SK-N-SH (cell line): Measurements from ENCODE around the gene NPAS3. TPM values are rescaled to one million over a fixed set of nuclear protein-coding genes. Genes with fewer than 3 reads are reported as not detected.

Source experiments
- CTCF ChIA-PET: fragments of 300-600, 350-600 bp; formaldehyde crosslinking; extraction: SDS; loops from one replicate; lab custom pipeline; 2021; lab: Yijun Ruan, JAX
- POLR2A ChIA-PET: fragments of 350-600 bp; sonication (Branson Sonifier 250); formaldehyde crosslinking; extraction: SDS; loops from one replicate; lab custom pipeline; 2020; ENCODE audit warnings: antibody characterized with exemption, inconsistent platforms; lab: Yijun Ruan, JAX
- DNase-seq: peaks from one replicate; pipeline ENCODE4 v3.0.0; 2012
- H2AFZ ChIP-seq: fragments of 200-600 bp; sonication (generic); 2 replicates; pipeline ENCODE4 v1.8.1; 2016; ENCODE audit warnings: antibody characterized with exemption, mild to moderate bottlenecking, low read depth
- H3F3A ChIP-seq: fragments of 200-600 bp; sonication (generic); replicated peaks from 2 replicates; pipeline ENCODE3; 2016; ENCODE audit warnings: antibody characterized with exemption, mild to moderate bottlenecking; ENCODE audit not compliant: insufficient read depth
- H3K27ac ChIP-seq, 2 experiments: fragments of 200-500 bp in 1 of 2; fragments of 200-600 bp in 1 of 2; sonication (Bioruptor generic) in 1 of 2; sonication (generic), shearing (Covaris generic) in 1 of 2; 2 replicates each; pipeline versions ENCODE4 v1.5.1 to v1.6.1; 2014 to 2016; ENCODE audit warnings: low read depth in 2 of 2, inconsistent platforms in 1 of 2, low read length in 1 of 2, mild to moderate bottlenecking in 1 of 2, mixed read lengths in 1 of 2
- H3K27me3 ChIP-seq: fragments of 200-600 bp; sonication (generic), shearing (Covaris generic); 2 replicates; pipeline ENCODE4 v1.6.1; 2016; ENCODE audit warnings: mixed run types; ENCODE audit not compliant: insufficient read depth
- H3K36me3 ChIP-seq, 2 experiments: fragments of 200-500 bp in 1 of 2; fragments of 200-600 bp in 1 of 2; sonication (Bioruptor generic) in 1 of 2; sonication (generic) in 1 of 2; replicated peaks in 1 of 2; 2 replicates each; pipeline versions ENCODE3 to v1.5.1; 2014 to 2016; ENCODE audit warnings: low read length in 1 of 2, mild to moderate bottlenecking in 1 of 2; ENCODE audit not compliant: insufficient read depth in 2 of 2, control insufficient read depth in 1 of 2
- H3K4me1 ChIP-seq, 2 experiments: fragments of 200-500 bp in 1 of 2; fragments of 200-600 bp in 1 of 2; sonication (Bioruptor generic) in 1 of 2; sonication (generic), shearing (Covaris generic) in 1 of 2; 2 replicates each; pipeline versions ENCODE4 v1.5.1 to v1.6.1; 2014 to 2016; ENCODE audit warnings: low read depth in 1 of 2, low read length in 1 of 2, mixed run types in 1 of 2; ENCODE audit not compliant: insufficient read depth in 2 of 2, control insufficient read depth in 1 of 2
- H3K4me2 ChIP-seq: fragments of 200-600 bp; sonication (generic), shearing (Covaris generic); 2 replicates; pipeline ENCODE4 v1.6.1; 2017; ENCODE audit warnings: mixed run types
- H3K4me3 ChIP-seq, 2 experiments: fragments of 200-500 bp in 1 of 2; fragments of 200-600 bp in 1 of 2; sonication (Bioruptor generic) in 1 of 2; sonication (generic), shearing (Covaris generic) in 1 of 2; 2 replicates each; pipeline versions ENCODE4 v1.5.1 to v1.8.1; 2014 to 2016; ENCODE audit warnings: low read depth in 2 of 2, inconsistent platforms in 1 of 2, low read length in 1 of 2, mild to moderate bottlenecking in 1 of 2, mixed read lengths in 1 of 2, moderate library complexity in 1 of 2
- H3K79me2 ChIP-seq: fragments of 200-600 bp; sonication (generic); 2 replicates; pipeline ENCODE4 v1.8.1; 2017; ENCODE audit warnings: mild to moderate bottlenecking; ENCODE audit not compliant: insufficient read depth
- H3K9ac ChIP-seq: fragments of 200-600 bp; sonication (generic); 2 replicates; pipeline ENCODE4 v1.6.1; 2017; ENCODE audit warnings: mixed run types
- H3K9me2 ChIP-seq: fragments of 200-600 bp; sonication (generic); 2 replicates; pipeline ENCODE4 v1.6.1; 2017; ENCODE audit warnings: mixed run types
- H3K9me3 ChIP-seq: fragments of 200-600 bp; sonication (generic); 2 replicates; pipeline ENCODE4 v1.6.1; 2017; ENCODE audit warnings: mixed run types, mild to moderate bottlenecking, moderate library complexity
- H4K20me1 ChIP-seq: fragments of 200-600 bp; sonication (generic); 2 replicates; pipeline ENCODE4 v1.6.1; 2017; ENCODE audit warnings: mild to moderate bottlenecking, mixed run types; ENCODE audit not compliant: insufficient read depth
- EZH2phosphoT487 ChIP-seq: fragments of 200-600 bp; sonication (generic); IDR thresholded peaks from 2 replicates; pipeline ENCODE4 v1.6.1; 2017; ENCODE audit warnings: low read depth, mixed run types, mild to moderate bottlenecking, antibody characterized with exemption, moderate library complexity, borderline replicate concordance
- FOSL2 ChIP-seq: IDR thresholded peaks from 2 replicates; pipeline ENCODE4 v1.4.0; 2012; ENCODE audit warnings: low read depth, mild to moderate bottlenecking, moderate library complexity, borderline replicate concordance
- FOXM1 ChIP-seq: IDR thresholded peaks from 2 replicates; pipeline ENCODE4 v1.4.0; 2012; ENCODE audit warnings: low read depth, mild to moderate bottlenecking
- GATA2 ChIP-seq: sonication (generic); formaldehyde crosslinking; IDR thresholded peaks from 2 replicates; pipeline ENCODE4 v1.5.0; 2020; ENCODE audit warnings: mild to moderate bottlenecking, missing genetic modification reagents
- MEF2A ChIP-seq: IDR thresholded peaks from 2 replicates; pipeline ENCODE4 v1.4.0; 2012; ENCODE audit warnings: low read depth, borderline replicate concordance
- NRF1 ChIP-seq: IDR thresholded peaks from 2 replicates; pipeline ENCODE4 v1.6.1; 2012; ENCODE audit warnings: low read depth, mild to moderate bottlenecking, low read length
- PBX3 ChIP-seq: IDR thresholded peaks from 2 replicates; pipeline ENCODE4; 2012
- POLR2AphosphoS5 ChIP-seq: IDR thresholded peaks from 2 replicates; pipeline ENCODE4 v1.6.1; 2012; ENCODE audit warnings: low read depth, low read length
- RAD21 ChIP-seq: IDR thresholded peaks from 2 replicates; pipeline ENCODE4 v1.6.1; 2012; ENCODE audit warnings: mild to moderate bottlenecking, low read length
- RXRA ChIP-seq: IDR thresholded peaks from 2 replicates; pipeline ENCODE4 v1.4.0; 2012; ENCODE audit warnings: low read depth, mild to moderate bottlenecking, borderline replicate concordance
- SIN3A ChIP-seq: IDR thresholded peaks from 2 replicates; pipeline ENCODE4 v1.6.1; 2012; ENCODE audit warnings: low read depth, mild to moderate bottlenecking, low read length, moderate library complexity, borderline replicate concordance
- SMC3 ChIP-seq: IDR thresholded peaks from 2 replicates; pipeline ENCODE4 v1.6.1; 2012; ENCODE audit warnings: low read depth, low read length, improper control_type of control experiment
- TCF12 ChIP-seq: IDR thresholded peaks from 2 replicates; pipeline ENCODE4 v1.4.0; 2012
- TEAD4 ChIP-seq: IDR thresholded peaks from 2 replicates; pipeline ENCODE4 v1.4.0; 2012; ENCODE audit warnings: mild to moderate bottlenecking, borderline replicate concordance; ENCODE audit not compliant: insufficient read depth
- YY1 ChIP-seq: IDR thresholded peaks from 2 replicates; pipeline ENCODE4 v1.4.0; 2012; ENCODE audit warnings: low read depth, mild to moderate bottlenecking
- ZBTB33 ChIP-seq: IDR thresholded peaks from 2 replicates; pipeline ENCODE4 v1.4.0; 2012; ENCODE audit warnings: low read depth, borderline replicate concordance
- WGBS: methylation state at CpG from one replicate; pipeline ENCODE4 v1.1.6; 2017; ENCODE audit warnings: low lambda C conversion rate; 5-methylcytosine and 5-hydroxymethylcytosine counted together
- polyA plus RNA-seq, 3 experiments: library from polyadenylated mRNA; depleted of rRNA; stranded (reverse); fragments of >200 nt; gene quantifications; 2 replicates each; pipeline ENCODE4 v1.2.3, GENCODE V29; 2012
- TF ChIP-seq, protein P1 (sequence below): fragments of 200-600 bp; sonication (generic); IDR thresholded peaks from 2 replicates; pipeline ENCODE4 v1.6.1; 2017; ENCODE audit warnings: antibody characterized with exemption, mild to moderate bottlenecking, moderate library complexity
- TF ChIP-seq, protein P2 (sequence below): IDR thresholded peaks from 2 replicates; pipeline ENCODE4 v1.6.1; 2012; ENCODE audit warnings: mild to moderate bottlenecking, low read depth, low read length, moderate library complexity
- TF ChIP-seq, protein P3 (sequence below): IDR thresholded peaks from 2 replicates; pipeline ENCODE4 v1.4.0; 2012; ENCODE audit warnings: low read depth

Gene NPAS3
- polyA plus RNA-seq, 1 of the 3 experiments (the other 2 are of a cell fraction): 4.3 TPM

DNA sequence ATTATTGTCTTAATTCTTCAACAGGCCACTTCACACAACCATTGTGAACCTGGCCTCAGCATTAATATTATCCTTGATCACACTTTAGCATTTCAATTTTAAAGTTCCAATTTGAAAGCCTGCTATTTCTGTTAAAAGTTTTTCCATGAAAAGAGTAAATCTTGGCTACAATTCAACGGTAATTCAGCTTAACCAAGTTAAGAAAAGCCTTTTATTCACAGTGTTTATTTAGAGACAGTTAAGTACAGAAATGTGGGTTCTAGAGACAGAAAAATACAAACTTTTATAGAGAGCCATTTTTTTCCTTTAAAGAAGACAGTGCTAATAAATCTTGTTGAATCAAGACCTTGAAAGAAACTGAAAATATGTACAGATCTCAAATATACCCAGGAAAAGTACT, 103.9 kb downstream of the NPAS3 start (continued):
- TF ChIP-seq SIN3A: no peak
- TF ChIP-seq FOSL2: no peak
- no peak for TF ChIP-seq EZH2phosphoT487
- TF ChIP-seq, protein P1, sequence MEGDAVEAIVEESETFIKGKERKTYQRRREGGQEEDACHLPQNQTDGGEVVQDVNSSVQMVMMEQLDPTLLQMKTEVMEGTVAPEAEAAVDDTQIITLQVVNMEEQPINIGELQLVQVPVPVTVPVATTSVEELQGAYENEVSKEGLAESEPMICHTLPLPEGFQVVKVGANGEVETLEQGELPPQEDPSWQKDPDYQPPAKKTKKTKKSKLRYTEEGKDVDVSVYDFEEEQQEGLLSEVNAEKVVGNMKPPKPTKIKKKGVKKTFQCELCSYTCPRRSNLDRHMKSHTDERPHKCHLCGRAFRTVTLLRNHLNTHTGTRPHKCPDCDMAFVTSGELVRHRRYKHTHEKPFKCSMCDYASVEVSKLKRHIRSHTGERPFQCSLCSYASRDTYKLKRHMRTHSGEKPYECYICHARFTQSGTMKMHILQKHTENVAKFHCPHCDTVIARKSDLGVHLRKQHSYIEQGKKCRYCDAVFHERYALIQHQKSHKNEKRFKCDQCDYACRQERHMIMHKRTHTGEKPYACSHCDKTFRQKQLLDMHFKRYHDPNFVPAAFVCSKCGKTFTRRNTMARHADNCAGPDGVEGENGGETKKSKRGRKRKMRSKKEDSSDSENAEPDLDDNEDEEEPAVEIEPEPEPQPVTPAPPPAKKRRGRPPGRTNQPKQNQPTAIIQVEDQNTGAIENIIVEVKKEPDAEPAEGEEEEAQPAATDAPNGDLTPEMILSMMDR: no peak
- no peak for TF ChIP-seq MEF2A
- no peak for TF ChIP-seq YY1

DNA sequence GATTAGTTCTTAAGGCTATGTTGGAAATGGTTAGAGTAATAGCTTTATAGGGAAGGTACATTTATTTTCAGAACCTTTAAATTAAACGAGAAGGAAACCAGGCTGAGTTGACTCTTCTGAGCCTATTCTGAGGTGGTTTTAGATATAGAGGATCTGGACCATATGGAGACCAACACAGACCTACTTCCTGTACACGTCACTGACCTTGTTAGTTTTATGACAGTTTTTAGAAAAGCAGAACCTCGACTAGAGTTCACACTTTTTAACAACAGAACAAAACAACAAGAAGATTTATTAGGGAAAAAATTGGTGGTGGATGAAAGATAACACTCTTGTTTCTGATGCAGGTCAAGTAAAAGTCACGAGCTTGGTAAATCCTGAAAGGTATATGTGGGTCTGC, 107.1 kb downstream of the NPAS3 start:
- no peaks in the 10 kb centered on the region for H3K9me2 ChIP-seq
- H4K20me1 ChIP-seq: no peaks in the 10 kb centered on the region
- no peaks in the 10 kb centered on the region for H3F3A ChIP-seq
- H3K4me1 ChIP-seq: no peaks in the 10 kb centered on the region
- no peaks in the 10 kb centered on the region for H3K9me3 ChIP-seq
- H2AFZ ChIP-seq: no peak overlapping the region
- ChIA-PET POLR2A (no interaction called here), CTCF (interaction anchor here (1.7 kb wide), 1 partner anchor 10 kb away, joined by 4 read pairs; no protein-coding TSS in a partner anchor)
- WGBS: 50% methylated on average over 4 of the region's 4 CpGs
- H3K9ac ChIP-seq: no peak overlapping the region
- H3K27ac ChIP-seq: no peak overlapping the region
- no peaks in the 10 kb centered on the region for H3K27me3 ChIP-seq
- no peak for DNase-seq
- no peak overlapping the region for H3K4me2 ChIP-seq
- H3K79me2 ChIP-seq: no peaks in the 10 kb centered on the region
- no peaks in the 10 kb centered on the region for H3K36me3 ChIP-seq
- no peak overlapping the region for H3K4me3 ChIP-seq
- TF ChIP-seq MEF2A (no peak), YY1 (no peak), RXRA (no peak), FOSL2 (no peak), RAD21 (no peak), NRF1 (no peak), SMC3 (no peak), TEAD4 (no peak), ZBTB33 (no peak), POLR2AphosphoS5 (no peak), GATA2 (no peak), PBX3 (no peak), FOXM1 (no peak), TCF12 (no peak)
- TF ChIP-seq, protein P2, sequence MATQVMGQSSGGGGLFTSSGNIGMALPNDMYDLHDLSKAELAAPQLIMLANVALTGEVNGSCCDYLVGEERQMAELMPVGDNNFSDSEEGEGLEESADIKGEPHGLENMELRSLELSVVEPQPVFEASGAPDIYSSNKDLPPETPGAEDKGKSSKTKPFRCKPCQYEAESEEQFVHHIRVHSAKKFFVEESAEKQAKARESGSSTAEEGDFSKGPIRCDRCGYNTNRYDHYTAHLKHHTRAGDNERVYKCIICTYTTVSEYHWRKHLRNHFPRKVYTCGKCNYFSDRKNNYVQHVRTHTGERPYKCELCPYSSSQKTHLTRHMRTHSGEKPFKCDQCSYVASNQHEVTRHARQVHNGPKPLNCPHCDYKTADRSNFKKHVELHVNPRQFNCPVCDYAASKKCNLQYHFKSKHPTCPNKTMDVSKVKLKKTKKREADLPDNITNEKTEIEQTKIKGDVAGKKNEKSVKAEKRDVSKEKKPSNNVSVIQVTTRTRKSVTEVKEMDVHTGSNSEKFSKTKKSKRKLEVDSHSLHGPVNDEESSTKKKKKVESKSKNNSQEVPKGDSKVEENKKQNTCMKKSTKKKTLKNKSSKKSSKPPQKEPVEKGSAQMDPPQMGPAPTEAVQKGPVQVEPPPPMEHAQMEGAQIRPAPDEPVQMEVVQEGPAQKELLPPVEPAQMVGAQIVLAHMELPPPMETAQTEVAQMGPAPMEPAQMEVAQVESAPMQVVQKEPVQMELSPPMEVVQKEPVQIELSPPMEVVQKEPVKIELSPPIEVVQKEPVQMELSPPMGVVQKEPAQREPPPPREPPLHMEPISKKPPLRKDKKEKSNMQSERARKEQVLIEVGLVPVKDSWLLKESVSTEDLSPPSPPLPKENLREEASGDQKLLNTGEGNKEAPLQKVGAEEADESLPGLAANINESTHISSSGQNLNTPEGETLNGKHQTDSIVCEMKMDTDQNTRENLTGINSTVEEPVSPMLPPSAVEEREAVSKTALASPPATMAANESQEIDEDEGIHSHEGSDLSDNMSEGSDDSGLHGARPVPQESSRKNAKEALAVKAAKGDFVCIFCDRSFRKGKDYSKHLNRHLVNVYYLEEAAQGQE: no peak
- TF ChIP-seq, protein P1: no peak
- TF ChIP-seq, protein P3, sequence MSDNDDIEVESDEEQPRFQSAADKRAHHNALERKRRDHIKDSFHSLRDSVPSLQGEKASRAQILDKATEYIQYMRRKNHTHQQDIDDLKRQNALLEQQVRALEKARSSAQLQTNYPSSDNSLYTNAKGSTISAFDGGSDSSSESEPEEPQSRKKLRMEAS: no peak
